Activated T-cell treated with anti-CD3 and anti-CD28 coated beads, Interleukin-2, amount 50 U/mL, for 4 hours (primary cell): ENCODE data around the gene RIMBP3C. TPM values are rescaled to one million over a fixed set of nuclear protein-coding genes. Genes with fewer than 3 reads are reported as not detected.
A peak's percentile ranks its signal among the peaks of the same experiment; 100 is the strongest.
"Not testable (repeated sequence)": the region's sequence is repeated elsewhere in the genome, so short reads cannot be mapped to it uniquely, and the experiment has no call there.

ENCODE experiments used
- ATAC-seq, 2 donors: fragments of 200-7000 bp; cut with Tn5 transposase; one replicate each; pipeline ENCODE4 v1.10.0; 2021
- DNase-seq: peaks from one replicate; pipeline ENCODE4 v3.0.0-alpha.2; 2020
- H3K27me3 Mint-ChIP-seq: one replicate; pipeline ENCODE4 v1.8.0; 2021; ENCODE audit warnings: low read depth, mixed read lengths
- H3K36me3 Mint-ChIP-seq: one replicate; pipeline ENCODE4 v1.8.0; 2022; ENCODE audit warnings: mixed read lengths; ENCODE audit not compliant: insufficient read depth
- H3K4me1 Mint-ChIP-seq: one replicate; pipeline ENCODE4 v1.8.0; 2021; ENCODE audit warnings: low read depth, mixed read lengths
- H3K4me3 Mint-ChIP-seq: one replicate; pipeline ENCODE4 v1.8.0; 2021; ENCODE audit warnings: mild to moderate bottlenecking, moderate library complexity, mixed read lengths
- H3K9me3 Mint-ChIP-seq: one replicate; pipeline ENCODE4 v1.8.0; 2021; ENCODE audit warnings: mixed read lengths
- total RNA-seq, 3 donors: library from RNA; stranded (reverse); gene quantifications; one replicate each; pipeline ENCODE4 v1.2.1, GENCODE V29; 2021

RIMBP3C gene
- total RNA-seq, 3 donors from 2014 or later: 0.20 to 0.57 TPM; not detected in 1

DNA sequence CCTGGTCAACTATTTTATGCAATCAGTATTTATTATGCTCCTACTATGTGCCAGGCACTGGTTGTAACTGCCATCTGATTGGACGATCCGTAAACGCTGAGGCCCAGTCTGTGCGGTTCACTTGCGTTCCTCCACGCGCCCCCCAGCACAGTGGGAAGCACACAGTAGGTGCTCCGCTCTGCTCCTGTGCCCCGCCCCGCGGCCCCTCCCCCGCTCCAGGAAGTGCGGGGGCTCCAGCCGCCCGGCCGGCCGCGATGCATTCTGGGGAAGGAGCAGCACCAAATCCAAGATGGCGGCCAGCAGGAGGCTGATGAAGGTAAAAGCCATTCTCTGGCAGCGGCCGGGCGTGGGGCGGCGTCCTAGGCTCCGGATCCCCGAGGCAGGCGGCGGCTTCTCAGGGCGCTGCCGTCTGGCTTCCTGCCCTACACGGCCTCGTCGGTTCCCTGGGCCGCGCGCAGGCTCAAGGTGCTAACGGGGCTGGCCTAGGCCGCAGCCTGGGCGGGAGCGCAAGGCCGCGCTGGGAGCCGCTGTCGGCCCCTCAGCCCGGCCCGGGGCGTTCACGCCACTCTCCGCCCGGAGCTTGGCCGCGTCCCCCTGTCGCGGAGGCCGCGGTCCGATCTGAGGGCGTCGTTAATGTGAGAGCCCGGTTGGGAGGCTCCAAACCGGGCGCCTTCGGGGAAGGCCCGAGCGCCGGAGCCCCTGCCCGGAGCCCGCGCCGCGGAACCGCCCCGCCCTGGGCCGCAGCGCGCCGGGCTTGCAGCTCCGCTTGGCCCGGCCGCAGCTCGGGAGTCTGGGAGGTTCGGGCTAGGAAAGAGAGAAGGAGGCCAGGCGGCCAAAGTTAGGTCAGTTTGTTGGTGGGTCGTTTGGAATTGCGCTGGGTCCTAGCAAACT lies 16.4 kb upstream of the RIMBP3C start, which contains the start of gene UBE2L3:
Gene UBE2L3, plus strand, starts transcription at position 259 of the 891 bp plus-strand sequence. Its CDS starts 31 bp downstream, at position 290.
- peaks cover 39% of the 10 kb centered on the region for H3K4me1 Mint-ChIP-seq
- peak within 1 kb of the TSS; percentile 93 for H3K4me3 Mint-ChIP-seq
- ATAC-seq (peak; percentile 77 to 82), DNase-seq (peak; percentile 75)
- H3K36me3 Mint-ChIP-seq: peaks cover 9% of the 10 kb centered on the region
- no peaks in the 10 kb centered on the region for H3K27me3 Mint-ChIP-seq
- H3K9me3 Mint-ChIP-seq: no peaks in the 10 kb centered on the region

DNA sequence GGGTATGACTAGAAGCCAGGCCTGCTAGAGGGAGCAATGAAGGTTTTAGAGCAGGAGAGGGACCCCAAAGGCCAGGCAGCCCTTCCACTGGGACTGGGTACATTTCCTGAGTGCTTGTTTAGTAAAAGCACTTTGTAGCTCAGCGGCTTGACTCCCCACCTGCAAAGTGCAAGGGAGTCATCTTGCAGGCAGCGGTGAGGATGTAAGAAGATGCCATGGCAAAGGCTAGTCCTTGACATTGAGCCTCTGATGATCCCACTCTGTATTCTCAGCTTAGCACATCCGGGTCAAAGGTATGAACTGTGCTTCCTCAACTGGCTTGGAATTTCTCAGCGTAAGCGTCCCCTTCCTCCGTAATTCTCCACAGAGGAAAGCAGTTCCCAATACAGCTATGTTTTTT lies 13.2 kb upstream of the RIMBP3C start:
- H3K4me1 Mint-ChIP-seq: peaks cover 9% of the 10 kb centered on the region
- no peaks in the 10 kb centered on the region for H3K36me3 Mint-ChIP-seq
- H3K27me3 Mint-ChIP-seq: no peaks in the 10 kb centered on the region
- ATAC-seq (no peak), DNase-seq (no peak)
- H3K9me3 Mint-ChIP-seq: no peaks in the 10 kb centered on the region
- H3K4me3 Mint-ChIP-seq: no peak overlapping the region

DNA sequence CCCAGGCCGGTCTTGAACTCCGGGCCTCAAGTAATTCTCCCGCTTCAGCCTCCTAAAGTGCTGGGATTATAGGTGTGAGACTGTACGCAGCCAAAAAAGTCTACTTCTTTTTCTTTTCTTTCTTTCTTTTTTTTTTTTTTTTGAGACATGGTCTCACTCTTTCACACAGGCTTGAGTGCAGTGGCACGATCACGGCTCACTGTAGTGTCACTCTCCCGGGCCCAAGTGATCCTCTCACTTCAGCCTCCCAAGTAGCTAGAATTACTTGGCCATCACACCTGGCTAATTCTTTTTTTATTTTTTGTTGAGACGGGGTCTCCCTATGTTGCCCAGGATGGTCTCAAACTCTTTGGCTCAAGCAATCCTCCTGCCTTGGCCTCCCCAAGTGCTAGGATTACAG lies 12.7 kb upstream of the RIMBP3C start:
- H3K4me1 Mint-ChIP-seq: peaks cover 5% of the 10 kb centered on the region
- no peak for DNase-seq
- no peaks in the 10 kb centered on the region for H3K9me3 Mint-ChIP-seq
- ATAC-seq: no peak
- no peaks in the 10 kb centered on the region for H3K27me3 Mint-ChIP-seq
- H3K4me3 Mint-ChIP-seq: no peak overlapping the region
- H3K36me3 Mint-ChIP-seq: no peaks in the 10 kb centered on the region

DNA sequence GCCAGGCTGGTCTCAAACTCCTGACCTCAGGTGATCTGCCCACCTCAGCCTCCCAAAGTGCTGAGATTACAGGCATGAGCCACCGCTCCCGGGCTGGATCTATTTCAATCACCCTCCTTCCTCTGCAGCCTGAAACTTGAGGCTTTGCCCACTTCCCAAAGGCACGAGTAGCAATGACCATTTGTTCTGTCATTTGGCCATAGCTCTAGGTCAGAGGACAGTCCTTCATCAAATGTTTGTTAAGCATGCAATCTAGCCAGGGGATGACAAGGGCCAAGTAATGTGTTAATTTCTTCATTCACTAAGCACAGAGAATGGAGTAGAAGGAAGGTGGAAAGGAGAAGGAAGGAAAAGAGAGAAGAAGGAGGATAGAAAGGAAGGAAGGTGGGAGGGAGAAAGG lies 9.4 kb upstream of the RIMBP3C start:
- ATAC-seq, H3K4me3 Mint-ChIP-seq, H3K9me3 Mint-ChIP-seq, H3K27me3 Mint-ChIP-seq, DNase-seq, H3K4me1 Mint-ChIP-seq, H3K36me3 Mint-ChIP-seq: not testable (repeated sequence)

DNA sequence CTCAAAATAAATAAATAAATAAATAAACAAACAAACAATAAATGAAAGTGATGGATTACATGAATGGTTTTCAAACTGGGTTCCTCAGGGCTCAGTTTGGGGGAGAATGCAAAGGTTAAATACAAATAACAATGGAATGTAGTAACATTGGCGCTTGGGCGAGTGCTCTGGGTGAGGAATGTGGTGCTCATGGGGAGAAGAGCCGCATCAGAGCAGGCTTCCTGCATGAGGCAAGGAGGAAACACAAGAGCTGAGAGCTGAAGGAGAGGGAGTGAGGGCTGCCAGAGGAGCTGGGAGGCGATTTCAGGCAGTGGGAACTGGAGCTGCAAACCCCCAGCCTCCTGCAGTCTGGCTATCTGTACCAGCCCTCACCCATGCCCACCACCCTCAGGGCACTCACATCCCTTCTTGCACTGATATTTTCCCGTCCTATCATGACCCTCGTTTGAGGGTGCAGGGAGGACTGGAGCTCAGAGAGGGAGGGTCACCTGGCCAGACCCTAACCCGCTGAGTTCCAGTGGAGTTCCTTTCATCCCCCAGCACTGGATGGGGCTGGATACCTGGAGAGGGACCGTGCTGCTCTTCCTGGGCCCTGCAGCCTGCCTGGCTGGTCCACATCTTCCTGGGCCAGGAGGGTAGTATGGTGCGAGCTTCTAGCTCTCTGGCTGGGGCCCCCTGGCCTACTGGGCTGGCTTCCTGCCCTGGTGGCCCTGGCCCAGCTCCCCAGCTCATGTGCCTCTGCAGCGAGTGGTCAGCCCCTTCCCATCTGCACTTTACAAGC lies 8.3 kb upstream of the RIMBP3C start:
- not testable (repeated sequence) for H3K4me1 Mint-ChIP-seq, H3K9me3 Mint-ChIP-seq, DNase-seq, H3K36me3 Mint-ChIP-seq, H3K4me3 Mint-ChIP-seq, H3K27me3 Mint-ChIP-seq
- peak in 1 of 2 donors; percentile 18 for ATAC-seq

DNA sequence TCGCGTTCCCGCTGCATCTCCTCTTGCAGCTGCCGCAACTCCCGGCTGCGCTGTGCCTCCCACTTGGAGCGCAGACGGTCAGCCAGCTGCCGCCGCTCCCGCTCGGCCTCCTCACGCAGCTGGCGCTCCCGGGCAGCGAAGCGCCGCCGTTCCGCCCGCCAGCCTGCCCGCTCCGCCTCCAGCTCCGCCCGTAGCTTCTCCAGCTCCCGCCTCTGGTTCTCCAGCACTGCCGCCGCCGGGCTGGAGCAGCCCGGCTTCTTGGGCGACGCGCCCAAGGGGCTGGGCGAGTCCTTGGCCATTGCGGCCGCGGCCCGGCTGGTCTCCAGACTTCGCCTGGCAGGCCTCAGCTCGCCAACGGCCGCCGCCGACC lies 598 bp downstream of the RIMBP3C start:
- not testable (repeated sequence) for DNase-seq, H3K4me1 Mint-ChIP-seq, H3K27me3 Mint-ChIP-seq, H3K4me3 Mint-ChIP-seq, H3K36me3 Mint-ChIP-seq, H3K9me3 Mint-ChIP-seq
- peak; percentile 41 to 51 for ATAC-seq

DNA sequence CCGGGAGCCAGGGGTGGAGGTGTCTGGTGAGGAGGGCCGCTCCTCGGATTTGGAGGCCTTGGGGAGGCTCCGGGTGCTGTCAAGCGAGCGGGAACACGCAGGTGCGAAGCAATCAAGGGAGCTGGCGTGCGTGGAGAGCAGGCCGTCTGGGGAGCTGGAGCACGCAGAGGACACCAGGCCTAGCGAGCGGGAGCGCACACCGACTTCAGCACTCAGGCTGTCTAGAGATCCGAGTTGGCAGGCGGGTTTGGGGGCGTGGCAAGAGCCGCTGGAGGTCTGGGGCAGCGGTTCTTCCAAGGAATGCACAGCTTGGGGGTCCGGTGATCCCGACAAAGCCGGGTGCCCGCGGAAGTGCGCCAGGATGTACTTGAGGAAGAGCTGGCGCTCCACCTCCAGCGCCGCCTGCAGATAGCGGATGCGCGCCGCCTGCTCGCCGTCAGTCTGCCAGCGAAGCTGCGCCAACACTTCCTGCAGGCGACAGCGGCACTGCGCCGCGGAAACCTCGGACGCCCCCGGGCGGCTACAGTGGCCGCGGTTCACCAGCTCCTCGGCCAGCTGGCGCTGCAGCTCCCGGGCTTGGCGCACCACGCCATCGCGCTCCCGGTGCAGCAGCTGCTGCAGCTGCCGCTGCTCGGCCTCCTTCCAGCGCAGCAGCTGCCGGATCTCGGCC lies 1.1 kb downstream of the RIMBP3C start:
- H3K4me3 Mint-ChIP-seq, H3K9me3 Mint-ChIP-seq, H3K36me3 Mint-ChIP-seq, H3K27me3 Mint-ChIP-seq, DNase-seq, H3K4me1 Mint-ChIP-seq: not testable (repeated sequence)
- peak; percentile 81 to 83 for ATAC-seq

DNA sequence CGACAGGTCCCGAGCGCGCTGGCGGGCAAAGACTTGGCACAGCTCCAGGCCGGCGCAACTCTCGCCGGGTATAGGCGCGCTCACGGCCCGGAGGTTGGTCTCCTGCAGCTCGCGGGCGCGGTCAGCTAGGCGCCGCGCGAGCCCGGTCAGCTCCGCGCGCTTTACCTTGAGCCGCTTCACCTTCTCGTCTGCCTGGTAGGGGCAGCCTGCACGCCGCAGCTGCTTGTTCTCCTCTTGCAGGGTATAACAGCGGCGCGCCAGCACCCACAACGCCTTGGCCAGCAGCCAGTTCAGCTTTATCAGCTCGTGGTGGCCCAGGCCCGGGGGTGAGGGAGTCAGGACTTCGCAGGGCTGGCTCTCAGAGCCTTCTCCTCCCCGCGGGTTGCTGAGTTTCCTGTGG lies 1.7 kb downstream of the RIMBP3C start:
- H3K27me3 Mint-ChIP-seq, H3K9me3 Mint-ChIP-seq, H3K4me1 Mint-ChIP-seq, DNase-seq, H3K36me3 Mint-ChIP-seq, H3K4me3 Mint-ChIP-seq: not testable (repeated sequence)
- ATAC-seq: peak; percentile 31 to 34

DNA sequence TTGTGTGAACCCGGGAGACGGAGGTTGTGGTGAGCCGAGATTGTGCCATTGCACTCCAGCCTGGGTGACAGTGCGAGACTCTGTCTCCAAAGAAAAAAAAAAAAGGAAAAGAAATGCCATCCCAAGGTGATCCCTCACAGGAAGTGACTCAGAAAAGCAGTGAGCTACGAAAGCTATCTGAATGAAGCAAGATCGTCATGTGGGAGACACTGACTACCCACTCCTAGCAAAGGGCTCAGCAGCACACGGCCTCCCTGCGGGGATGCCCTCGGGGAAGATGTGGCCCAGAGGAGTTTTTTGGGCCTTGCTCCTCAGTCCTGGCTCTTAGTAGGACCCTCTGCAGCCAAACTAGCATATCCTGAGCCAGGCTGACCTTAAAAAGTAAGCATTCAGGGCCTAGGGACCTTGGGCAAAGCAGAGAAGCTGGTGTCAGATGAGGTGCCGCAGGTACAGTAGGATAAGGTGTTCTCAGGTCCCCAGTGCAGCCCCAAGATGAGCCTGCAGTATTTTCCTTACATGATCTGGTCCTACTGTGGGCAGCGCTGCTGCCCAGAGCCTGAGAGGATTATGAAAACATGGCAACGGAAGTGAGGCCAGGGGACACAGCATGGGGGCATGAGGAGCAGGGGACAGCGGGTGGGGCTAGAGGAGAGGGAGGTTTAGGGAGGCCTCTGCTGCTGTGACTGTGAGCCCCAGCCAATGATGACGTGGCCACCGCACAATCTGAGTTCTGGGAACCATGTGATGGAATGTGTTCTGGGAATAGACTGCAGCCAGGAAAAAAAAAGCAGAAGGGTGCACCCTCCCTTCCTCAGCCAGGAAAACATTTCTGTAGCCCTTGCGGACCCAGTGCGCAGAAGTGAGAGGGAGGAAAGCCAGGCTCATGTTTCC lies 6.6 kb downstream of the RIMBP3C start:
- not testable (repeated sequence) for H3K4me3 Mint-ChIP-seq, H3K4me1 Mint-ChIP-seq, H3K36me3 Mint-ChIP-seq, H3K27me3 Mint-ChIP-seq, DNase-seq, H3K9me3 Mint-ChIP-seq, ATAC-seq

DNA sequence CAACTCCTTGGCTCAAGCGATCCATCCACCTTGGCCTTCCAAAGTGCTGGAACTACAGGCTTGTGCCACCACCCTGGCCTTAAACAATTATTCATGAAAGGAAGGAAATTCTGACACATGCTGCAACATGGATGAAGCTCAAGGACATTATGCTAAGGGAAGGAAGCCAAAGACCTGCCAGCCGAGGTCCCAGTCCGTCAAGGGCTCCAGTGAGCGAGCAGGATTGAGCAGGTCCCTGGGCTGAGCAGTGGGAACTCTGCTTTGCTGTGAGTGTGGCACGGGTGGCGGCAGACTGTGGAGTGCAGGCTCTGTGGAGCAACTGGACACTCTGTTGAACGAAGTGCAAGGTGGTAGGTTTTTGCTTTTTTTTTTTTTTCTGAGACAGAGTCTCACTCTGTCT lies 11.4 kb downstream of the RIMBP3C start:
- DNase-seq, H3K4me1 Mint-ChIP-seq, H3K9me3 Mint-ChIP-seq, ATAC-seq, H3K27me3 Mint-ChIP-seq, H3K36me3 Mint-ChIP-seq, H3K4me3 Mint-ChIP-seq: not testable (repeated sequence)

DNA sequence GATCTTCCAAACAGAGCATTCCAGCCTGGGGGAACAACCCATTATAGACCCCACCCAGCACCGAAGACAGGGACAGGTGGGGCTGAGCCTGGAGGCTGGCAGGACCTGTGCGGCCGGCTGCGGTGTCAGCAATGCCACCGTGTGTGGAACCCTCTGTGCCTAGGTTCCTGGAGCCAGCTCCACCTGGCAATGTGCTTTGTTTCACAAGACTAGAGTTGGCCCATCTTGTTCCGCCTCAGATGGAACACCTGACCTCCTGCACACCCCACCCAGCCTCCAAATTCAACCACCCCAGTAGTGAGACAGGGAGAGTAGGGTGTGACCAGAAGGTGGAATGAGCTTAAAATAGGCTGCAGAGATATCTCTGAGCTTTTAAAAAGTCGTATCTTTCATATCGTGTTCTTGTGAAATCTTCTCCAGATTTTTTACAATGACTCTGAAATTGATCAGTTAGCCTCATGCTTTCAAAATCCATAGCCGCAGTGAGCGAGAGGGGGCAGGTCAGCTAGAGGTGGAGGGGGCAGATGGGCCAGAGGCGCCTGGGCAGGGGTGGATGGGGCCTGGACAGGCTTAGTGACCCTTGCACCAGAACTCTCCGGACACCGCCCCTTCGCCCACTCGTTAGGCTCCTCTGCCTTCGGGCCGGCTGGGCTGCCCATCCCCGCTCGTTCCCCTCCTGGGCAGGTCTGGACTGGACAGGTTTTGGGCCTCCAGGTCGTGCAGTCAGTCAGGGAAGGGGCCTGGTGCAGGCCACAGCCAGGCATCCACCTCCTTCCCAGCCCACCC lies 18.2 kb downstream of the RIMBP3C start:
- H3K36me3 Mint-ChIP-seq, H3K27me3 Mint-ChIP-seq, H3K9me3 Mint-ChIP-seq, H3K4me1 Mint-ChIP-seq, ATAC-seq, DNase-seq, H3K4me3 Mint-ChIP-seq: not testable (repeated sequence)

DNA sequence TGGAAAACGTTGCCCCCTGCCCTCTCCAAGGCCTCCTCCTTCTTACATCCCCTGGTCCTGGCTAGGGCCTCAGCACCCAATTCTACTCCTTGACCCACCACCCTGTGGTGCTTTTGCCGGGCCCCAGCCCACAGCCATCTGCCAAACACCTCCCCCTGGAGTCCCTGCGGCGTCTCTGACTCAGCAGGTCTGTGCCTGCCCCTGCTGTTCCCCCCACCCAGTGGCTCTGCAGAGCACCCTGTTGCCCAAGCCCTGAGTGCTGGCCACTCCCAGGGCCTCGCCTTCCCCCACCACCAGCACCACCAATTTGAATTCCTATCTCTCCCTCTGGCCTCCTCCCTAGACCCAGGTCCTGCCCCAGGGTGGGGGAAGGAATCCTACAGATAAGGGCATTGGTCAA lies 19.7 kb downstream of the RIMBP3C start:
- not testable (repeated sequence) for H3K4me1 Mint-ChIP-seq

More for the DNA sequence above, 19.7 kb downstream of the RIMBP3C start:
- not testable (repeated sequence) for H3K4me3 Mint-ChIP-seq, H3K9me3 Mint-ChIP-seq, DNase-seq, ATAC-seq, H3K36me3 Mint-ChIP-seq, H3K27me3 Mint-ChIP-seq
